ENCODE results near the gene PTPN21.

Gene PTPN21

GRCh38 chr14:88499225-88499624 lies 55.6 kb downstream of the PTPN21 start:
- TF ChIP-seq PATZ1 (CRISPR knock-in tag; IDR thresholded peaks at IDR 0.05; ENCODE audit: borderline replicate concordance), result no peak
- TF ChIP-seq CSRNP3 (CRISPR knock-in tag; IDR thresholded peaks at IDR 0.05), result no peak
- no peak for TF ChIP-seq ZC3H10 (CRISPR knock-in tag; IDR thresholded peaks at IDR 0.05)
- no peak for TF ChIP-seq ISL1 (CRISPR knock-in tag; IDR thresholded peaks at IDR 0.05)
- TF ChIP-seq PPARA (CRISPR knock-in tag; IDR thresholded peaks at IDR 0.05; ENCODE audit: borderline replicate concordance), result no peak
- no peak for TF ChIP-seq ZNF8 (CRISPR knock-in tag; IDR thresholded peaks at IDR 0.05)
- TF ChIP-seq BACH2 (CRISPR knock-in tag; IDR thresholded peaks at IDR 0.05; ENCODE audit: borderline replicate concordance), result no peak
- no peak for TF ChIP-seq TCF4 (CRISPR knock-in tag; IDR thresholded peaks at IDR 0.05; ENCODE audit: borderline replicate concordance)
- no peak for TF ChIP-seq ARNTL (CRISPR knock-in tag; IDR thresholded peaks at IDR 0.05; ENCODE audit: borderline replicate concordance, low read depth)
- TF ChIP-seq OSR1 (CRISPR knock-in tag; IDR thresholded peaks at IDR 0.05), result no peak
- TF ChIP-seq POU6F1 (CRISPR knock-in tag; IDR thresholded peaks at IDR 0.05; ENCODE audit: borderline replicate concordance, low read depth), result no peak
- TF ChIP-seq CSDC2 (CRISPR knock-in tag; IDR thresholded peaks at IDR 0.05), result no peak
- TF ChIP-seq RARB (CRISPR knock-in tag; IDR thresholded peaks at IDR 0.05), result no peak
- no peak for TF ChIP-seq GLIS3 (CRISPR knock-in tag; IDR thresholded peaks at IDR 0.05)
- no peak for ATAC-seq

- no peak for TF ChIP-seq RARB (CRISPR knock-in tag; IDR thresholded peaks at IDR 0.05)
- TF ChIP-seq BACH2 (CRISPR knock-in tag; IDR thresholded peaks at IDR 0.05; ENCODE audit: borderline replicate concordance), result no peak
- TF ChIP-seq ISL1 (CRISPR knock-in tag; IDR thresholded peaks at IDR 0.05), result no peak
- no peak for TF ChIP-seq POU6F1 (CRISPR knock-in tag; IDR thresholded peaks at IDR 0.05; ENCODE audit: borderline replicate concordance, low read depth)
- no peak for TF ChIP-seq GLIS3 (CRISPR knock-in tag; IDR thresholded peaks at IDR 0.05)
- no peak for TF ChIP-seq TSHZ2 (CRISPR knock-in tag; IDR thresholded peaks at IDR 0.05)
- no peak for TF ChIP-seq ZFP3 (CRISPR knock-in tag; IDR thresholded peaks at IDR 0.05)
- no peak for TF ChIP-seq ZC3H10 (CRISPR knock-in tag; IDR thresholded peaks at IDR 0.05)
- no peak for TF ChIP-seq ZNF8 (CRISPR knock-in tag; IDR thresholded peaks at IDR 0.05)
- TF ChIP-seq ZFP30 (CRISPR knock-in tag; IDR thresholded peaks at IDR 0.05), result no peak
- no peak for TF ChIP-seq ZNF565 (CRISPR knock-in tag; conservative IDR thresholded peaks at IDR 0.05; ENCODE audit: low read depth)
- no peak for TF ChIP-seq PATZ1 (CRISPR knock-in tag; IDR thresholded peaks at IDR 0.05; ENCODE audit: borderline replicate concordance)
- TF ChIP-seq CREB5 (CRISPR knock-in tag; IDR thresholded peaks at IDR 0.05; ENCODE audit: low read depth), result no peak
- TF ChIP-seq CSDC2 (CRISPR knock-in tag; IDR thresholded peaks at IDR 0.05), result no peak
- no peak for TF ChIP-seq TOX (CRISPR knock-in tag; IDR thresholded peaks at IDR 0.05; ENCODE audit: borderline replicate concordance)
- no peak for TF ChIP-seq OSR1 (CRISPR knock-in tag; IDR thresholded peaks at IDR 0.05)
- TF ChIP-seq SNAI2 (CRISPR knock-in tag; IDR thresholded peaks at IDR 0.05), result no peak
- TF ChIP-seq PPARA (CRISPR knock-in tag; IDR thresholded peaks at IDR 0.05; ENCODE audit: borderline replicate concordance), result no peak
- no peak for TF ChIP-seq TCF4 (CRISPR knock-in tag; IDR thresholded peaks at IDR 0.05; ENCODE audit: borderline replicate concordance)
- ATAC-seq, result no peak
These were observed 58.4 kb downstream of the PTPN21 start for GRCh38 chr14:88496414-88496813.

All from SK-N-SH treated with all-trans-retinoic acid at 6 μM for 48 hours (cell line).